Lower lobe of right lung (tissue), 2 donors: ENCODE measurements around the gene NHS. TPM values are rescaled to one million over a fixed set of nuclear protein-coding genes. Genes with fewer than 3 reads are reported as not detected.

Experiments used
- ATAC-seq, 2 donors: fragments of 200-7000 bp; cut with Tn5 transposase; one replicate each; pipeline ENCODE4 v1.9.1; 2020 to 2022; ENCODE audit warnings: mild to moderate bottlenecking in 2 of 2, moderate library complexity in 2 of 2
- DNase-seq: peaks from one replicate; pipeline ENCODE4 v3.0.0-alpha.2; 2020
- H3K27ac ChIP-seq: fragments of 200-600 bp; one replicate; pipeline ENCODE4 v1.8.0; 2022
- H3K27me3 ChIP-seq: fragments of 200-600 bp; one replicate; pipeline ENCODE4 v1.8.0; 2022; ENCODE audit warnings: low read depth
- H3K36me3 ChIP-seq: fragments of 200-600 bp; one replicate; pipeline ENCODE4 v1.8.0; 2022; ENCODE audit warnings: mild to moderate bottlenecking
- H3K4me1 ChIP-seq: fragments of 200-600 bp; one replicate; pipeline ENCODE4 v1.8.0; 2022
- H3K4me3 ChIP-seq: fragments of 200-600 bp; one replicate; pipeline ENCODE4 v1.8.0; 2022; ENCODE audit warnings: mild to moderate bottlenecking
- H3K9me3 ChIP-seq: fragments of 200-600 bp; one replicate; pipeline ENCODE4 v1.8.0; 2022
- intact Hi-C: fragments of 100-400 bp; cut with DNase I; formaldehyde crosslinking; loops from one replicate; pipeline ENCODE4 v1.11.0; 2022
- total RNA-seq: library from RNA; stranded (reverse); fragmentation: NEBNext Ultra II Directional; extraction: Animal tissue kit (Norgen Biotek cat#: 25700); gene quantifications from one replicate; pipeline ENCODE4 v1.2.1, GENCODE V29; 2021
- TF ChIP-seq, protein P1 (sequence below): fragments of 200-600 bp; IDR thresholded peaks from one replicate; pipeline ENCODE4 v1.8.0; 2022; ENCODE audit warnings: antibody characterized with exemption, mild to moderate bottlenecking
- donor health status: DM: no; HTN: yes; CAD: no; lungs with severe emphysema.

The NHS gene
- total RNA-seq, 1 donor from 2014 or later, result 2.7 TPM

DNA sequence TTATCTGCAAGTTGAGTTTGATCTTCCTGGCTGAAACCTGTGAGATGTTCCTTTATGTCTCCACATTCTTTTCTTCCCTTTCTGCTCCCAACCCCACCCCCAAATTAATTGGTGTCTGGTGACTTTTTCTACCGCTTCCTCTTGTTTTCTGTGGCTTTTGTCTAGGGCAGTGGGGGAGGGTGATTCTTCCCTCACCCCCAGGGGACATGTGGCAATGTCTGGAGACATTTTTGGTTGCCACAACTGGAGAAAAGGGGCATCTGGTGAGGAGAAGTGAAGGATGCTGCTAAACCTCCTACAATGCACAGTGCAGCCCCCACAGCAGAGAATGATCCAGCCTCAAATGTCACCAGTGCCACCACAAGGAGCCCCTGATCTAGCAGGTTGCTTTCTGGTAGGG, 152.9 kb downstream of the NHS start:
- Histone ChIP-seq H3K27ac (peak overlapping the region; percentile 47), H3K4me1 (peaks cover 10% of the 10 kb centered on the region), H3K36me3 (no peaks in the 10 kb centered on the region), H3K9me3 (no peaks in the 10 kb centered on the region), H3K4me3 (no peak overlapping the region), H3K27me3 (no peaks in the 10 kb centered on the region)
- peak; percentile 43 to 61 for ATAC-seq
- DNase-seq, result no peak
- intact Hi-C loops, result no loop called here
- TF ChIP-seq, protein P1, sequence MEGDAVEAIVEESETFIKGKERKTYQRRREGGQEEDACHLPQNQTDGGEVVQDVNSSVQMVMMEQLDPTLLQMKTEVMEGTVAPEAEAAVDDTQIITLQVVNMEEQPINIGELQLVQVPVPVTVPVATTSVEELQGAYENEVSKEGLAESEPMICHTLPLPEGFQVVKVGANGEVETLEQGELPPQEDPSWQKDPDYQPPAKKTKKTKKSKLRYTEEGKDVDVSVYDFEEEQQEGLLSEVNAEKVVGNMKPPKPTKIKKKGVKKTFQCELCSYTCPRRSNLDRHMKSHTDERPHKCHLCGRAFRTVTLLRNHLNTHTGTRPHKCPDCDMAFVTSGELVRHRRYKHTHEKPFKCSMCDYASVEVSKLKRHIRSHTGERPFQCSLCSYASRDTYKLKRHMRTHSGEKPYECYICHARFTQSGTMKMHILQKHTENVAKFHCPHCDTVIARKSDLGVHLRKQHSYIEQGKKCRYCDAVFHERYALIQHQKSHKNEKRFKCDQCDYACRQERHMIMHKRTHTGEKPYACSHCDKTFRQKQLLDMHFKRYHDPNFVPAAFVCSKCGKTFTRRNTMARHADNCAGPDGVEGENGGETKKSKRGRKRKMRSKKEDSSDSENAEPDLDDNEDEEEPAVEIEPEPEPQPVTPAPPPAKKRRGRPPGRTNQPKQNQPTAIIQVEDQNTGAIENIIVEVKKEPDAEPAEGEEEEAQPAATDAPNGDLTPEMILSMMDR, result no peak

DNA sequence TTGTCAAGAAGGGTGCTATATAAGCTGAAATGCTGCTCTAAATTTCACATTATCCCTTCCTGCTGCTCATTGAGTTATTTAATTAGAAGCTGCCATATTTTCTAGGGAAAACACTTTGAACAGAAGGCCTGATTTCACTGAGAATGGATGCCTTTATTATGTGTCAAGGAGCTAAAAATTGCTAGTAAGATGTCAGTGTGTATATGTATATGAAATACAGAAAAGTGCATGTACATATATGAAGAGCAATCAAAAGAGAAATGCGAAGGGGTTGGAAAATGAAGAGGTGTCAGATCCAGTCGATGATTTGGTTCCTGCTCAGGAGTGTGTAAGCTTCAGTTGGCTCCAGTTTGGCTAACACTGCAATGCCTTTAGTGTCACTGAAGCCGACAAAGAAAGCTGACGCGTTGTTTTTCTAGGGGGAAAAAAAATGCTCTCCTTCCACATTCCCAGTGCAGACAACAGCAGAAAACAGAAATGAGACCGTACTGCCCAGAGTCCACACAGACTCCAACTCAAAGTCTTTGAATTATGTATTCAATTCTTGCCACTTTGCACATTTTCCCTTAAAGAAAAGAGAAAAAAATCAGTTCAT, 154.2 kb downstream of the NHS start:
- Histone ChIP-seq H3K27ac (no peak overlapping the region), H3K4me1 (peaks cover 10% of the 10 kb centered on the region), H3K27me3 (no peaks in the 10 kb centered on the region), H3K9me3 (no peaks in the 10 kb centered on the region), H3K36me3 (no peaks in the 10 kb centered on the region), H3K4me3 (no peak overlapping the region)
- intact Hi-C loops, result no loop called here
- no peak for DNase-seq
- TF ChIP-seq, protein P1, result no peak
- no peak for ATAC-seq

DNA sequence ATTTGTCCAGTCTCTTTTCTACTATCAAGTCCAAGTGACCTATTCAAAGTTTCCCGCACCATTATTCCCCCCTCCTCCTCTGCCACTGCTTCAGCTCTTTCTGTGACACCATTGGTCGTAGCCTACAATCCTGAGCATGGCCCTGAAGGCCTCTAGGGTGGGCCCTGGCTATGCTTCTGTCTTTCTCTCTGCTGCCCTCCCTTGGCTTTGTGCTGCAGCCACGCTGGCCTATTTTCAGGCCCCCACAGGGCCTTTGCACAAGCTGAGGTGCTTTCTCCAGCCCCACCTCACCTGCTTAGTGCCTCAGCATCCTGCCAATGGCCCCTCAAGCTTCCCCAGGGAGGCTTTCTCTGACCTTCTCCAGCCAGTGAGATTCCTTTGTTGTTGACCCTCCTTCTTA, 156.5 kb downstream of the NHS start:
- intact Hi-C loops, result no loop called here
- no peak for ATAC-seq
- no peak for DNase-seq
- no peaks in the 10 kb centered on the region for H3K36me3 ChIP-seq
- peaks cover 7% of the 10 kb centered on the region for H3K4me1 ChIP-seq
- no peaks in the 10 kb centered on the region for H3K9me3 ChIP-seq
- H3K4me3 ChIP-seq, result no peak overlapping the region
- TF ChIP-seq, protein P1, result no peak
- no peak overlapping the region for H3K27ac ChIP-seq
- H3K27me3 ChIP-seq, result no peaks in the 10 kb centered on the region

DNA sequence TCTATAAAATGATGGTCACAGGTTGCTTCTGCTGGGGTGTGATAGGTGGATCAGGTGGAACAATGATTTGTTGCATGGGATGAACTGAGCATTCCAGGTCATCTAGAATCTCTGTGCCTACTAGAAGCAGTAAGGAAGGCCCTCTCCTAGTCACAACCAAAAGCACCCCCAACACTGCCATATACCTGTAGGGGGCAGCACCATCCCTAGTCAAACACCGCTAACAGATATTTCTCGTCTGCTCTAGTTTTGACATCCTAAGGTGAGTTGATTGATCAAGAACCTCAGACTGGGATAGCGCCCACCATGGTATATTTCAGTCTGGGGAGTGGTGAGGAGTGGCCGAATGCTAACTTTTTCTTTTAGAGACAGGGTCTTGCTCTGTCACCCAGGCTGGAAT, 160.2 kb downstream of the NHS start:
- ATAC-seq, result peak; percentile 52 to 55
- Histone ChIP-seq H3K9me3 (no peaks in the 10 kb centered on the region), H3K27me3 (no peaks in the 10 kb centered on the region), H3K36me3 (no peaks in the 10 kb centered on the region), H3K27ac (no peak overlapping the region), H3K4me3 (no peak overlapping the region), H3K4me1 (no peaks in the 10 kb centered on the region)
- no peak for DNase-seq
- TF ChIP-seq, protein P1, result peak; percentile 37
- intact Hi-C loops, result no loop called here

DNA sequence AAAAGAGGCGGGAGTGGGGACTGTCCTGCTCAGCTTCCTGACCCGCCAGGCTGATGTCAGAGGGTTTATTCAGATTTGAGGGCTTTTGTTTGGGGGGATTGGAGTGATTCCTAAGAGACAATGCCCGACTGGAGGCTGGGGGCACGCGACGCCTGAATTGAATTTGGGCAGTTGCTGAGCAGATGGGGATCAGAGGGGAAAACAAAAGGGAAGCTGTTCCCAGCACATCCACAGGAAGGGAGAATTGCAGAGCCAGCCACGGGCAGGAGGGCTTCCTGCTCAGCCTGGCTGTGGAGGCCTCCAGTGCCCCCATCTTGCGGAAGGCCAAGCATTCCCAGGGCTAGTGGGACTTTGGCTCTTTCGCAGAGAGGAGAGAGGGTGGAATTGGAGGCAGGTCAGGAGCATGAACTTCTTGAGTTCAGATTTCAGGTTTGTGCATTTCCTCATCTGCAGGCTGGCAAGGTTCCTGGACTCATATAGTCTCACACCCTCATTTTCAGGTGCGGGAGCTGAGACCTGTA, 162.8 kb downstream of the NHS start:
- Histone ChIP-seq H3K27me3 (no peaks in the 10 kb centered on the region), H3K36me3 (no peaks in the 10 kb centered on the region), H3K9me3 (no peaks in the 10 kb centered on the region), H3K4me1 (no peaks in the 10 kb centered on the region), H3K27ac (no peak overlapping the region), H3K4me3 (no peak overlapping the region)
- DNase-seq, result no peak
- TF ChIP-seq, protein P1, result no peak
- no peak for ATAC-seq
- intact Hi-C loops, result no loop called here
